GM23338 (cell line): ENCODE measurements around the gene TBC1D28. TPM values are rescaled to one million over a fixed set of nuclear protein-coding genes. Genes with fewer than 3 reads are reported as not detected.
A peak's percentile ranks its signal among the peaks of the same experiment; 100 is the strongest.
"Not testable (repeated sequence)": the region's sequence is repeated elsewhere in the genome, so short reads cannot be mapped to it uniquely, and the experiment has no call there.

Experiments
- ATAC-seq: fragments of 200-7000 bp; cut with Tn5 transposase; 3 replicates; pipeline ENCODE4 v1.9.1; 2020
- DNase-seq: peaks from one replicate; pipeline ENCODE4 v3.0.0-alpha.2; 2015; ENCODE audit warnings: low spot score
- H2AFZ ChIP-seq: fragments of 200-600 bp; sonication (generic); 2 replicates; pipeline ENCODE4 v1.8.0; 2016; ENCODE audit warnings: antibody characterized with exemption, mild to moderate bottlenecking, moderate library complexity
- H3F3A ChIP-seq: fragments of 200-600 bp; sonication (generic); replicated peaks from 2 replicates; pipeline ENCODE4 v1.8.0; 2017; ENCODE audit warnings: antibody characterized with exemption, mixed run types, low read depth
- H3K27ac ChIP-seq: fragments of 200-600 bp; sonication (generic); 2 replicates; pipeline ENCODE4 v1.6.1; 2016; ENCODE audit warnings: low read depth
- H3K27me3 ChIP-seq: fragments of 200-600 bp; sonication (generic); 2 replicates; pipeline ENCODE4 v1.8.0; 2016; ENCODE audit warnings: mild to moderate bottlenecking, mixed run types, moderate library complexity; ENCODE audit not compliant: insufficient read depth
- H3K36me3 ChIP-seq: fragments of 200-600 bp; sonication (generic); 2 replicates; pipeline ENCODE4 v1.8.0; 2016; ENCODE audit warnings: mild to moderate bottlenecking; ENCODE audit not compliant: insufficient read depth
- H3K4me1 ChIP-seq: fragments of 200-600 bp; sonication (generic); 2 replicates; pipeline ENCODE4 v1.8.0; 2016; ENCODE audit warnings: mild to moderate bottlenecking, moderate library complexity; ENCODE audit not compliant: insufficient read depth
- H3K4me2 ChIP-seq: fragments of 200-600 bp; sonication (generic); 2 replicates; pipeline ENCODE4 v1.7.1; 2017; ENCODE audit warnings: mixed run types
- H3K4me3 ChIP-seq: fragments of 200-600 bp; sonication (generic); 2 replicates; pipeline ENCODE4 v1.6.1; 2016; ENCODE audit warnings: mixed run types
- H3K79me2 ChIP-seq: fragments of 200-600 bp; sonication (generic); replicated peaks from 2 replicates; pipeline ENCODE4 v1.8.0; 2017; ENCODE audit warnings: mild to moderate bottlenecking; ENCODE audit not compliant: insufficient read depth
- H3K9me2 ChIP-seq: fragments of 200-600 bp; sonication (generic); 2 replicates; pipeline ENCODE4 v1.8.0; 2017; ENCODE audit not compliant: insufficient read depth
- H4K20me1 ChIP-seq: fragments of 200-600 bp; sonication (generic); replicated peaks from 2 replicates; pipeline ENCODE4 v1.8.0; 2017; ENCODE audit warnings: mild to moderate bottlenecking; ENCODE audit not compliant: insufficient read depth
- H3K27ac Mint-ChIP-seq: 2 replicates; pipeline ENCODE4 v1.8.0; 2020; ENCODE audit warnings: inconsistent platforms, mild to moderate bottlenecking, moderate library complexity, mixed read lengths
- H3K27me3 Mint-ChIP-seq: 3 replicates; pipeline ENCODE4 v1.8.0; 2022; ENCODE audit warnings: low read depth, mild to moderate bottlenecking, moderate library complexity, mixed read lengths, inconsistent platforms; ENCODE audit not compliant: insufficient read depth, poor library complexity
- H3K36me3 Mint-ChIP-seq: 3 replicates; pipeline ENCODE4 v1.8.0; 2021; ENCODE audit warnings: low read depth, mild to moderate bottlenecking, inconsistent platforms, moderate library complexity, mixed read lengths
- H3K4me1 Mint-ChIP-seq: 3 replicates; pipeline ENCODE4 v1.8.0; 2020; ENCODE audit warnings: mild to moderate bottlenecking, inconsistent platforms, mixed read lengths
- H3K4me3 Mint-ChIP-seq: 3 replicates; pipeline ENCODE4 v1.8.0; 2021; ENCODE audit warnings: moderate library complexity, mild to moderate bottlenecking, inconsistent platforms, mixed read lengths
- H3K9me3 Mint-ChIP-seq: 3 replicates; pipeline ENCODE4 v1.8.0; 2020; ENCODE audit warnings: moderate library complexity, mild to moderate bottlenecking, inconsistent platforms, mixed read lengths
- CREB1 ChIP-seq: fragments of 250-450 bp; sonication (Bioruptor Pico); IDR thresholded peaks from 2 replicates; pipeline ENCODE4 v1.5.0; 2020; ENCODE audit warnings: low read depth, mild to moderate bottlenecking, moderate library complexity
- POLR2AphosphoS5 ChIP-seq: IDR thresholded peaks from 2 replicates; pipeline ENCODE4 v1.6.1; 2016; ENCODE audit warnings: antibody characterized with exemption, low read depth
- polyA plus RNA-seq: library from polyadenylated mRNA; unstranded; fragments of >200 nt; fragmentation: Nextera tagmentation; extraction: Ambion mirVana; gene quantifications from 2 replicates; pipeline ENCODE4 v1.2.1, GENCODE V29; 2016
- total RNA-seq: library from RNA; depleted of rRNA; stranded (reverse); fragments of >200 nt; shearing (Covaris generic); gene quantifications from 2 replicates; pipeline ENCODE4 v1.2.3, GENCODE V29; 2014
- TF ChIP-seq, protein P1 (sequence below), 2 experiments: fragments of 200-600 bp in 1 of 2; sonication (generic) in 1 of 2; conservative IDR thresholded peaks; 2 replicates each; pipeline versions ENCODE4 v1.5.1 to v1.6.1; 2016 to 2017; ENCODE audit warnings: antibody characterized with exemption in 2 of 2, low read depth in 2 of 2, mild to moderate bottlenecking in 2 of 2, moderate library complexity in 1 of 2

Gene TBC1D28
- total and polyA plus RNA-seq, 2 experiments from 2014 or later = not detected

GRCh38 chr17:18625509-18626104 lies 18.6 kb downstream of the TBC1D28 start:
- DNase-seq (peak; percentile 80), ATAC-seq (peak; percentile 88)
- H3K27ac Mint-ChIP-seq, H3K4me1 Mint-ChIP-seq, H3K4me3 ChIP-seq, H3K27me3 ChIP-seq, H3K9me2 ChIP-seq, H3K36me3 ChIP-seq, H3K27ac ChIP-seq, H3K79me2 ChIP-seq, H3K4me2 ChIP-seq, H3K27me3 Mint-ChIP-seq, H3F3A ChIP-seq, H4K20me1 ChIP-seq, H3K4me1 ChIP-seq, H3K4me3 Mint-ChIP-seq: not testable (repeated sequence)
- TF ChIP-seq, protein P1, sequence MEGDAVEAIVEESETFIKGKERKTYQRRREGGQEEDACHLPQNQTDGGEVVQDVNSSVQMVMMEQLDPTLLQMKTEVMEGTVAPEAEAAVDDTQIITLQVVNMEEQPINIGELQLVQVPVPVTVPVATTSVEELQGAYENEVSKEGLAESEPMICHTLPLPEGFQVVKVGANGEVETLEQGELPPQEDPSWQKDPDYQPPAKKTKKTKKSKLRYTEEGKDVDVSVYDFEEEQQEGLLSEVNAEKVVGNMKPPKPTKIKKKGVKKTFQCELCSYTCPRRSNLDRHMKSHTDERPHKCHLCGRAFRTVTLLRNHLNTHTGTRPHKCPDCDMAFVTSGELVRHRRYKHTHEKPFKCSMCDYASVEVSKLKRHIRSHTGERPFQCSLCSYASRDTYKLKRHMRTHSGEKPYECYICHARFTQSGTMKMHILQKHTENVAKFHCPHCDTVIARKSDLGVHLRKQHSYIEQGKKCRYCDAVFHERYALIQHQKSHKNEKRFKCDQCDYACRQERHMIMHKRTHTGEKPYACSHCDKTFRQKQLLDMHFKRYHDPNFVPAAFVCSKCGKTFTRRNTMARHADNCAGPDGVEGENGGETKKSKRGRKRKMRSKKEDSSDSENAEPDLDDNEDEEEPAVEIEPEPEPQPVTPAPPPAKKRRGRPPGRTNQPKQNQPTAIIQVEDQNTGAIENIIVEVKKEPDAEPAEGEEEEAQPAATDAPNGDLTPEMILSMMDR (conservative IDR thresholded peaks at IDR 0.05; ENCODE audit: low read depth in 2 of 2) = peak; percentile 96 to 98
- TF ChIP-seq POLR2AphosphoS5 (peak; percentile 38; the same call in 1 of the 2 replicates), CREB1 (CRISPR knock-in tag) (peak; percentile 97)
- H3K36me3 Mint-ChIP-seq = peaks cover 16% of the 10 kb centered on the region
- peaks cover 27% of the 10 kb centered on the region for H3K9me3 Mint-ChIP-seq
- peak overlapping the region; percentile 77; the same call in 1 of the 2 replicates for H2AFZ ChIP-seq

GRCh38 chr17:18624862-18625501 lies 19.2 kb downstream of the TBC1D28 start:
- not testable (repeated sequence) for H4K20me1 ChIP-seq, H3K4me3 ChIP-seq, H3F3A ChIP-seq, H3K27me3 ChIP-seq, H3K4me1 ChIP-seq, H3K4me2 ChIP-seq, H3K27ac ChIP-seq, H3K27ac Mint-ChIP-seq, H2AFZ ChIP-seq, H3K36me3 ChIP-seq, ATAC-seq, H3K79me2 ChIP-seq, DNase-seq, H3K27me3 Mint-ChIP-seq, H3K4me3 Mint-ChIP-seq, H3K4me1 Mint-ChIP-seq, H3K9me2 ChIP-seq
- Mint-ChIP-seq H3K9me3 (peaks cover 27% of the 10 kb centered on the region), H3K36me3 (peaks cover 16% of the 10 kb centered on the region)

DNA sequence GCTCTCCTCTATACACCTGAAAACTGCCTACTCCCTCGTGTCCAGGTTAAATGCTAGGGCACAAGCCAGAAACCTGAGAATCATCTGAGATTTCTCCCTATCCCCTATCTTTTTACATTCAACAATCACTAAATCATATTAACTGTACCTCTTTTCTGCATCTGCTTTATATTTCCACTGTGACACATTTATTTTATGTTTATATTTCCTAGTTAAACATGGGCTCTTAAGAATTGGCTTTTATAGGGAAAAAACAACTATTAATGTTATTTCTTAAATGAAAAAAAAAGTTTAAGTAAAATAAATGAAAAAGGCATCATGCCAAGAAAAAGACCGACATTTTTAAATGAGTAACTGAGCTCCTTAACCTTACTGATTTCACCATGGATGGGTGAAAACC lies 26.6 kb downstream of the TBC1D28 start:
- not testable (repeated sequence) for H3F3A ChIP-seq, H3K36me3 ChIP-seq, H3K4me2 ChIP-seq, H3K4me1 ChIP-seq, H3K79me2 ChIP-seq, H3K9me2 ChIP-seq, H3K4me1 Mint-ChIP-seq, H2AFZ ChIP-seq, DNase-seq, H3K4me3 ChIP-seq, H3K4me3 Mint-ChIP-seq, H3K9me3 Mint-ChIP-seq, ATAC-seq, H3K27ac ChIP-seq, H3K27me3 ChIP-seq, H3K27me3 Mint-ChIP-seq, H4K20me1 ChIP-seq, H3K27ac Mint-ChIP-seq, H3K36me3 Mint-ChIP-seq

- ATAC-seq, H3K9me3 Mint-ChIP-seq, H2AFZ ChIP-seq, H3K27me3 ChIP-seq, H3K27ac ChIP-seq, H4K20me1 ChIP-seq, H3K4me1 ChIP-seq, H3K4me3 ChIP-seq, H3K36me3 ChIP-seq, H3K27ac Mint-ChIP-seq, DNase-seq, H3K27me3 Mint-ChIP-seq, H3K36me3 Mint-ChIP-seq, H3K4me2 ChIP-seq, H3K79me2 ChIP-seq, H3K9me2 ChIP-seq, H3K4me3 Mint-ChIP-seq, H3K4me1 Mint-ChIP-seq, H3F3A ChIP-seq: not testable (repeated sequence)
Measured at GRCh38 chr17:18613016-18613415, 31.2 kb downstream of the TBC1D28 start.

- ATAC-seq (peak; percentile 29; the same call in 2 of the 3 replicates), DNase-seq (peak; percentile 0)
- H3K9me3 Mint-ChIP-seq, H3K36me3 ChIP-seq, H3K27me3 ChIP-seq, H3F3A ChIP-seq, H3K4me3 Mint-ChIP-seq, H3K9me2 ChIP-seq, H3K79me2 ChIP-seq, H3K4me1 Mint-ChIP-seq, H3K4me3 ChIP-seq, H3K36me3 Mint-ChIP-seq, H4K20me1 ChIP-seq, H2AFZ ChIP-seq, H3K27me3 Mint-ChIP-seq, H3K27ac ChIP-seq, H3K4me1 ChIP-seq: not testable (repeated sequence)
- peak overlapping the region; percentile 65; the same call in 1 of the 2 replicates for H3K27ac Mint-ChIP-seq
- H3K4me2 ChIP-seq = 0 out of 2 replicates have a peak overlapping the region, but pooled peaks have one; percentile 34
Measured at GRCh38 chr17:18593138-18593537, 51.1 kb downstream of the TBC1D28 start.
